Mesodermal cell (in vitro differentiated cells): ENCODE results near the gene ELAC2.

Experiments
- H3K27ac ChIP-seq: 2 replicates; pipeline ENCODE4 v1.7.0; 2013; ENCODE audit warnings: mild to moderate bottlenecking, low read depth, low read length, moderate library complexity; ENCODE audit not compliant: severe bottlenecking
- H3K36me3 ChIP-seq: 2 replicates; pipeline ENCODE4 v1.7.1; 2013; ENCODE audit warnings: mild to moderate bottlenecking, low read length, moderate library complexity; ENCODE audit not compliant: control insufficient read depth, insufficient read depth
- H3K4me1 ChIP-seq: one replicate; pipeline ENCODE4 v1.7.1; 2013; ENCODE audit warnings: mild to moderate bottlenecking, low read length; ENCODE audit not compliant: insufficient read depth, control insufficient read depth, poor library complexity, severe bottlenecking
- H3K4me3 ChIP-seq: 2 replicates; pipeline ENCODE4 v1.7.0; 2013; ENCODE audit warnings: low read length, control low read depth, mild to moderate bottlenecking; ENCODE audit not compliant: insufficient read depth, poor library complexity, severe bottlenecking; ENCODE audit errors: extremely low read depth
- H3K9me3 ChIP-seq: 2 replicates; pipeline ENCODE4 v1.7.1; 2013; ENCODE audit warnings: mild to moderate bottlenecking, low read length, moderate library complexity; ENCODE audit not compliant: control insufficient read depth
- WGBS, 2 experiments: methylation state at CpG; one replicate each; pipeline ENCODE4 v1.1.5; 2013; ENCODE audit warnings: missing lambda C conversion rate in 2 of 2; ENCODE audit not compliant: insufficient coverage in 2 of 2; 5-methylcytosine and 5-hydroxymethylcytosine counted together

ELAC2 gene

DNA sequence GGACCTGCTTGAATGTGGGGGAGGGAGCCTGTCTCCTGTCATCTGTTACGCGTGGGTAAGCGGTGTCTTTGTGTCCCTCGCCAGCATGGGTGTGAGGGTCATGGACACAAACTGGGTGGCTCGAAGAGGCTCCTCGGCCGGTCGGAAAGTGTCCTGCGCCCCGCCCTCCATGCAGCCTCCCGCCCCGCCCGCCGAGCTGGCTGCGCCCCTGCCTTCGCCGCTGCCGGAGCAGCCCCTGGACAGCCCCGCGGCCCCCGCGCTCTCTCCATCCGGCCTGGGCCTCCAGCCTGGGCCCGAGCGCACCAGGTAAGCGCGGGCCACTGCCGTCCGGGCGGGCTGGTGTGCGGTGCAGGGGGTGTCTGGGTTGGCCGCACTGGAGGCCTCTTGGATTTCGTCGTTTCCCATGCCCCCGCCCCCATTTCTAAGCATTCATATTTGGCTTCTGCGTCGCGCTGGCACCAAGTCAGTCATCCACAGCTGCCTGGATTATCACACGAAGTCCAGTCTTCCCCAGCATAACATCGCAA is 43.8 kb downstream of the ELAC2 start:
- H3K4me1 ChIP-seq = no peaks in the 10 kb centered on the region
- WGBS, 2 experiments = 11 to 12% methylated on average over 32 to 39 of the region's 40 CpGs
- H3K9me3 ChIP-seq = no peaks in the 10 kb centered on the region
- no peaks in the 10 kb centered on the region for H3K36me3 ChIP-seq
- H3K4me3 ChIP-seq = peak overlapping the region; percentile 27
- no peak overlapping the region for H3K27ac ChIP-seq

DNA sequence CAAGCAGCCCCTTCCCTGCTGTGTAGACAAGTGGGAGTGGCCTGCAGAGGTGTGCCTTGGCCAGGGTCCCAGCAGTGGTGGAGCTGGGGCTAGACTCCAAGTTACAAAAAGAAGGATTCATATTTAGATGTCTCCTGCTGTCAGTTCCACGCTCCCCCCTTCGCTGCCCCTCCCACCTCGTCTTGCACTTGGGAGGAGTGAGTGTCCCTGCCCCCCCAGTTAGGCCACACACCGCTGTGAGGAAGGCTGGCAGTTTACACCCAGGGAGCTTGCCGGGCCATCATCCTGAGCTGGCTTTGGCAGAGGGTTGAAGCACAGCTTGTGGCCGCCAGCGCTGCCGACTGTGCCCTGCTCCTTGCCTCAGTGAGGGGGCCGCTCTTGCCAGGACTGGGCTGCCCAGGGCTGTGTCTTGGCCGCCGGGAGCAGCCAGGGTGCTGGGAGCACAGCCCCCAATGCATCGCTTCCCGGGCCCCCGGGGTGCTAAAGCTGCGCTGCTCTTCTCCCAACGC is 44.3 kb downstream of the ELAC2 start:
- no peaks in the 10 kb centered on the region for H3K4me1 ChIP-seq
- H3K36me3 ChIP-seq = no peaks in the 10 kb centered on the region
- H3K4me3 ChIP-seq = peak overlapping the region; percentile 27
- 5 to 7% methylated on average over 6 to 9 of the region's 16 CpGs for WGBS, 2 experiments
- H3K9me3 ChIP-seq = no peaks in the 10 kb centered on the region
- H3K27ac ChIP-seq = no peak overlapping the region

DNA sequence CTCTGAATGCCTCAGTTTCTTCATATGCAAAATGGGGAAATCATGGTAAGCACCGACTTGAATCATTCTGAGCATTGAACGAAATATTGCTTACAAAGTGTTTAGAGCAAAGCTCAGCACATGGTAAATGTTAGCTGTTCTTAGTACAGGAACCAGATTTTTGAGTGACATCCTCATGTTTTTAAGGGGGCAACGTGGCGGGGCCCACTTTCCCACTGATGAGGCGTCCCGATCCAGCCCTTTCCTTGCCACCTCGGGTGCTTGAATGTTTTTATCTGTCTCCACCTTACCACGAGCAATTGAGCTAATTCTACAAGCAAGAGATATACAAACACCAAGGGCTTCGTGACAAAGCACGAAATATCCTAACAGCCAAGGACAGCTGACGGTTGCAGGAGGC is 49.9 kb downstream of the ELAC2 start:
- 89 to 91% methylated on average over 10 to 11 of the region's 11 CpGs for WGBS, 2 experiments

DNA sequence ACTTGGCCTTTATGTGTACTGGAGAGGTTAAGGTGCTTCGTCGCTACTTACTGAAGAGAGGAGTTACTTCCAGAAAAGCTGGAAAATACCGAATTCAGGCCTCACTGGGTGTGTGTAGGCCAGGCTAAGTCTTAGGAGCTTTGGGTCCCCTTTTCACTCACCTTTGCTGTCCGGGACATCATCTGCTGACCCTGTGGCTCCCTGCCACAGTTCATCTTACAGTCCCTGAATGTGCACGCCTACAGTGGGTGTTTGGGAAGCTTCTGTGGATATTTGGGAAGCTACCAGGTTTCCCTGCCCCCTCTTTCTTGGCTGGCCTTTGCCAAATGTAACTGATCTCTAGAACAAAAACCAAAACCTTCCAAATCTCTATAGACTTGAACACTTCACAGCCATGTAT is 51.4 kb downstream of the ELAC2 start:
- WGBS, 2 experiments = 90 to 94% methylated on average over 3 to 4 of the region's 5 CpGs
- Histone ChIP-seq H3K27ac (no peak overlapping the region), H3K36me3 (no peaks in the 10 kb centered on the region), H3K9me3 (no peaks in the 10 kb centered on the region), H3K4me1 (no peaks in the 10 kb centered on the region), H3K4me3 (no peak overlapping the region)

More for the DNA sequence above, 49.9 kb downstream of the ELAC2 start:
- Histone ChIP-seq H3K36me3 (no peaks in the 10 kb centered on the region), H3K9me3 (no peaks in the 10 kb centered on the region), H3K4me1 (no peaks in the 10 kb centered on the region), H3K4me3 (no peak overlapping the region), H3K27ac (no peak overlapping the region)

DNA sequence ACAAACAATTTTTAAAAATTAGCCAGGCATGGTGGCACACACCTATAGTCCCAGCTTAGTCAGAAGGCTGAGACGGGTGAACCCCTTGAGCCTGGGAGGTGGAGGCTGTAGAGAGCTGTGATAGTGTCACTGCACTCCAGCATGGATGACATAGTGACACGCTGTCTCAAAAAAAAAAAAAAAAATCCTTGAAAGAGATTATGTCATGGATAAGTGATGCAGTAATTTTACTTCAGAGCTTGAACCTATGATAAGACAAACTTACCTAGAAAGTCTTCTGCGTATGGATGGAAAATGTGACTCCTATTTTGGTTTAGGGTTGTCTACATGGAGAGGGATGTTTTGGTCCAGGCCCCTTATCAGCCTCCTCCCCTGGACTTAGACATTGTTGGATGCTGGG is 51.8 kb downstream of the ELAC2 start:
- Histone ChIP-seq H3K4me3 (no peak overlapping the region), H3K4me1 (no peaks in the 10 kb centered on the region), H3K36me3 (no peaks in the 10 kb centered on the region), H3K9me3 (no peaks in the 10 kb centered on the region), H3K27ac (no peak overlapping the region)
- 71 to 86% methylated on average over 1 of the region's 3 CpGs for WGBS, 2 experiments

DNA sequence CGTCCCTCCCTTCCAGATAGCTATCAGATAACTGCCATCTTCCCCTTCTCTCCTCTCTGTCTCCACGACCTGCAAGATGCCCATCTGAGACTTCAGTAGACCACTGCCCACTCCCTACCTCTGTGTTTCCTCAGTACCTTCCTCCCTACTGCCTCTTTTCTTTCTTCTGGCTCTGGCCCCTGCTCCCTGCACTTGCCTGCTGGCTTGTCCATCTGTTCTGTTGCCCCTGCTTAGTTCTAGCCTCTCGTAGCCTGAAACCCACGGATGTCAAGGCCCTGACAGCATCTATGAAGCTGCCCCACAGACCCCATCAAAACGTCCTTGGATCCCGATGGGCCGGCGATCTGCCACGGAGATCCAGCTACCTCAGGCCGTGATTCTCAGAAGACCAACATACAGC is 53.0 kb downstream of the ELAC2 start:
- Histone ChIP-seq H3K4me1 (no peaks in the 10 kb centered on the region), H3K4me3 (no peak overlapping the region), H3K36me3 (no peaks in the 10 kb centered on the region), H3K27ac (no peak overlapping the region), H3K9me3 (no peaks in the 10 kb centered on the region)
- 86 to 92% methylated on average over 10 of the region's 10 CpGs for WGBS, 2 experiments

DNA sequence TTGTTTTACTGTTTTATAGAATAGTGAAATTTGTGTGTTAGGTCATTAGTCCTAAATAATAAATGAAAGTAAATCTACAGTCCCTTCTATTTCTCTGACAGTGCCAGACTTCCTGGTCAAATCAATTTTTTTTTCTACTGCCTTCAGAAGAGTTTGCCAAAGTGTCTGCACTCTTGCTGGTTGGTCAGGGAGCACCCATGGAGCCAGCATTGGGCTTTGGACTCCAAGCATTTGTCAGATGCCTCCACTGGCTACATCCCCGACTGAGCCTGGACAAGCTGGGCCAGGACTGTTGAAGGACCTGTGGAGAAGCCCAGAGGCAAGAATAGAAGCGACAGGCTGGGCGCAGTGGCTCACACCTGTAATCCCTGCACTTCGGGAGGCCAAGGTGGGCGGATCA is 53.7 kb downstream of the ELAC2 start:
- 81 to 89% methylated on average over 5 of the region's 5 CpGs for WGBS, 2 experiments
- no peaks in the 10 kb centered on the region for H3K4me1 ChIP-seq
- no peak overlapping the region for H3K27ac ChIP-seq
- no peak overlapping the region for H3K4me3 ChIP-seq
- no peaks in the 10 kb centered on the region for H3K9me3 ChIP-seq
- no peaks in the 10 kb centered on the region for H3K36me3 ChIP-seq

DNA sequence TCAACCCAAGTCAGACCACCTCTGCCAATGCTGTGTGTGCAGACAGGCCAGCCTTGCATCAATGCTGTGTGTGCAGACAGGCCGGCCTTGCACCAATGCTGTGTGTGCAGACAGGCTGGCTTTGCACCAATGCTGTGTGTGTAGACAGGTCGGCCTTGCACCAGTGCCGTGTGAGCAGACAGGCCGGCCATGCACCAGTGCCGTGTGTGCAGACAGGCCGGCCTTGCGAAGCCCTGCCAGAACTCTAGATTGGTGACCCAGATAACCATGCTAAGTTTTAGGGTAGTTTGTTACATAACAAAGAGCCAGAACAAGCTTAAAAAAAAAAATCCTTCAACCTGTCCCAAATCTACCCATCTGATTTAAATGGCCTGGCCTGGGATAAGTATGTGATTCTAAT is 54.3 kb downstream of the ELAC2 start:
- no peaks in the 10 kb centered on the region for H3K36me3 ChIP-seq
- 95 to 100% methylated on average over 3 to 4 of the region's 7 CpGs for WGBS, 2 experiments
- H3K4me1 ChIP-seq = no peaks in the 10 kb centered on the region

DNA sequence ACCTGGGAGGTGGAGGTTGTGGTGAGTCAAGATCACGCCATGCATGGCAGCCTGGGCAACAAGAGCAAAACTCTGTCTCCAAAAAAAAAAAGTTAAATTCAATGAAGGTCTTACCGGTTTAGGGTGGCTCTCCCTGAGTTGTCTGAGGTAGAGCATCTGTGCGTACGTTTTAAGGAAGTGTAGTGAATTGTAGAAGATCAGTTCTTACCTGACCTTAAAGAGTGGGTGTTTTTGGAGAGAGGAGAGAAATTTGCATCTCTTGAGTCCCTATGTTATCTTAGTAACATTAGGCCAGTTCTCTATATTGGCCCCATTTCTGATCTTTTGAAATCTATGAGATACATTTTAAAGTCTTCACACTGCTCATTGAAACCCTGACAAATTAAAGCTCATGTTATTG is 56.2 kb downstream of the ELAC2 start:
- Histone ChIP-seq H3K9me3 (no peaks in the 10 kb centered on the region), H3K4me1 (no peaks in the 10 kb centered on the region), H3K36me3 (no peaks in the 10 kb centered on the region), H3K4me3 (no peak overlapping the region), H3K27ac (no peak overlapping the region)
- WGBS, 2 experiments = 92 to 97% methylated on average over 4 of the region's 4 CpGs

More for the DNA sequence above, 54.3 kb downstream of the ELAC2 start:
- Histone ChIP-seq H3K9me3 (no peaks in the 10 kb centered on the region), H3K27ac (no peak overlapping the region), H3K4me3 (no peak overlapping the region)

DNA sequence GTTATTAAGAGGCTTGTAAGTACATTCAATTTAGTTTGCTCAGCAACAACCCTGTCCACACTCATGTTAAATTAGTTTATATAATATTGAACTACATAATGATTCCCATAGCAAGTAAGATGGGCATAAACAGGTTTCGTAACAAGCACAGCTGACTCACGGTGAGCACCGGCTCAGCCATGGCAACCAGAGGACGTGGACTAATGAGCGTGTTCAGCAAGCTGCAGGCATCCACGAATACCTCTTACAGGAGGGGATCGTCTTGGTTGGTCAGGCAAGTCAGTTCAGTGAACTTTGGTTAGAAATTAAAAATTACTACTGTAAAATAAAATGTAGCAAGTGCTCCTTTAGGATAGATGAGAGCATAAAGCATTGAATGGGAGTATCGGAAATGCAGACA is 58.4 kb downstream of the ELAC2 start:
- Histone ChIP-seq H3K9me3 (no peaks in the 10 kb centered on the region), H3K36me3 (no peaks in the 10 kb centered on the region), H3K4me3 (no peak overlapping the region), H3K27ac (no peak overlapping the region), H3K4me1 (no peaks in the 10 kb centered on the region)
- 91 to 92% methylated on average over 7 of the region's 8 CpGs for WGBS, 2 experiments

DNA sequence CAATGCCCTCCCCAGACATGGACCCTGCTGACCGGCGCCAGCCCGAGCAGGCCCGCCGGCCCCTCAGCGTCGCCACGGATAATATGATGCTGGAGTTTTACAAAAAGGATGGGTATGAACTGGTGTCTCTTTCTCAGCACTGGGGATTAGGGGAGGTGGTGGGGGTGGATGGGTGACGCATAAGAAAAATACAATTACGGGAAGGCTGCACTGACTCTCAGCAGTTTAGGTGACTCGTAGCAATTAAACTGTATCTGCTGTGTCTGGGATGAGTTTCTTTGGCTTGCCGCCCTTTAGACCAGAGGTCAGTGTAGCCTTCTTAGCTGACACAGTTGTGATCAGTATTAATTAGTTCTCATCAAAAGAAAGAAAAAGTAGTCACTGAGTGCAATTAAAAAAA is 59.0 kb downstream of the ELAC2 start:
- 96 to 98% methylated on average over 9 to 10 of the region's 12 CpGs for WGBS, 2 experiments
- Histone ChIP-seq H3K4me3 (no peak overlapping the region), H3K9me3 (no peaks in the 10 kb centered on the region)

More for the DNA sequence above, 59.0 kb downstream of the ELAC2 start:
- Histone ChIP-seq H3K27ac (no peak overlapping the region), H3K36me3 (no peaks in the 10 kb centered on the region), H3K4me1 (no peaks in the 10 kb centered on the region)
